Mesenchymal stem cell (in vitro differentiated cells and primary cell): ENCODE data around the gene HSP90AB1.

Experiments used
- DNase-seq: peaks from one replicate; pipeline ENCODE4 v3.0.0-alpha.2; 2013
- H2AFZ ChIP-seq: one replicate; pipeline ENCODE4 v1.6.1; 2013; ENCODE audit warnings: low read depth, mild to moderate bottlenecking, control low read depth, inconsistent platforms, low read length, moderate library complexity
- H2AK5ac ChIP-seq: 2 replicates; pipeline ENCODE4 v1.6.1; 2013; ENCODE audit warnings: low read length, moderate library complexity, mild to moderate bottlenecking, inconsistent platforms; ENCODE audit not compliant: severe bottlenecking
- H2BK120ac ChIP-seq: one replicate; pipeline ENCODE4 v1.6.1; 2013; ENCODE audit warnings: low read depth, mild to moderate bottlenecking, inconsistent platforms, low read length, moderate library complexity
- H2BK12ac ChIP-seq, 2 experiments: one replicate each; pipeline ENCODE4 v1.6.1; 2013; ENCODE audit warnings: inconsistent platforms in 2 of 2, low read length in 2 of 2, mild to moderate bottlenecking in 2 of 2, moderate library complexity in 2 of 2, control low read depth in 1 of 2
- H2BK15ac ChIP-seq: one replicate; pipeline ENCODE4 v1.6.1; 2013; ENCODE audit warnings: mild to moderate bottlenecking, low read depth, inconsistent platforms; ENCODE audit not compliant: poor library complexity, severe bottlenecking
- H2BK5ac ChIP-seq: 2 replicates; pipeline ENCODE4 v1.6.1; 2013; ENCODE audit warnings: low read depth, mild to moderate bottlenecking, low read length, control low read depth, inconsistent platforms; ENCODE audit not compliant: poor library complexity, severe bottlenecking
- H3K14ac ChIP-seq, 2 experiments: one replicate each; pipeline ENCODE4 v1.6.1; 2013; ENCODE audit warnings: inconsistent platforms in 2 of 2, low read length in 2 of 2, control low read depth in 1 of 2, mild to moderate bottlenecking in 1 of 2, moderate library complexity in 1 of 2
- H3K18ac ChIP-seq, 2 experiments: one replicate each; pipeline ENCODE4 v1.6.1; 2013; ENCODE audit warnings: inconsistent platforms in 2 of 2, low read length in 2 of 2, control low read depth in 1 of 2, low read depth in 1 of 2, mild to moderate bottlenecking in 1 of 2
- H3K23ac ChIP-seq, 2 experiments: one replicate each; pipeline ENCODE4 v1.6.1; 2013; ENCODE audit warnings: inconsistent platforms in 2 of 2, low read length in 2 of 2, mild to moderate bottlenecking in 2 of 2, moderate library complexity in 2 of 2, control low read depth in 1 of 2
- H3K27ac ChIP-seq: 2 replicates; pipeline ENCODE4 v1.5.1; 2013; ENCODE audit warnings: mild to moderate bottlenecking, moderate library complexity, low read length, control low read depth, inconsistent platforms; ENCODE audit not compliant: poor library complexity, severe bottlenecking
- H3K27me3 ChIP-seq, 2 experiments: 2 replicates each; pipeline versions ENCODE4 v1.6.1 to v1.7.0; 2013; ENCODE audit warnings: low read length in 2 of 2, mild to moderate bottlenecking in 2 of 2, moderate library complexity in 2 of 2, control low read depth in 1 of 2, inconsistent platforms in 1 of 2; ENCODE audit not compliant: control insufficient read depth in 1 of 2, insufficient read depth in 1 of 2
- H3K36me3 ChIP-seq, 2 experiments: 2 replicates each; pipeline versions ENCODE4 v1.6.1 to v1.7.0; 2013; ENCODE audit warnings: low read length in 2 of 2, control low read depth in 1 of 2, inconsistent platforms in 1 of 2, low read depth in 1 of 2, mild to moderate bottlenecking in 1 of 2; ENCODE audit not compliant: insufficient read depth in 2 of 2, control insufficient read depth in 1 of 2
- H3K4ac ChIP-seq, 2 experiments: one replicate each; pipeline ENCODE4 v1.6.1; 2013; ENCODE audit warnings: inconsistent platforms in 2 of 2, low read length in 2 of 2, mild to moderate bottlenecking in 2 of 2, moderate library complexity in 2 of 2, control low read depth in 1 of 2, low read depth in 1 of 2
- H3K4me1 ChIP-seq: 2 replicates; pipeline ENCODE4 v1.6.1; 2013; ENCODE audit warnings: low read depth, low read length, control low read depth; ENCODE audit not compliant: control insufficient read depth, insufficient read depth
- H3K4me2 ChIP-seq: 2 replicates; pipeline ENCODE4 v1.6.1; 2013; ENCODE audit warnings: low read length, mild to moderate bottlenecking, inconsistent platforms; ENCODE audit not compliant: poor library complexity, severe bottlenecking
- H3K4me3 ChIP-seq, 2 experiments: 2 replicates each; pipeline versions ENCODE4 v1.5.1 to v1.7.0; 2013; ENCODE audit warnings: low read length in 2 of 2, mild to moderate bottlenecking in 2 of 2, control low read depth in 1 of 2, low read depth in 1 of 2; ENCODE audit not compliant: insufficient read depth in 1 of 2
- H3K79me1 ChIP-seq: replicated peaks from 2 replicates; pipeline ENCODE4 v1.6.1; 2013; ENCODE audit warnings: mild to moderate bottlenecking, control low read depth, low read length, inconsistent platforms; ENCODE audit not compliant: poor library complexity, severe bottlenecking
- H3K9ac ChIP-seq: 2 replicates; pipeline ENCODE4 v1.7.0; 2013; ENCODE audit warnings: mild to moderate bottlenecking, low read length, moderate library complexity
- H3K9me3 ChIP-seq: 2 replicates; pipeline ENCODE4 v1.7.0; 2013; ENCODE audit warnings: mild to moderate bottlenecking, low read length; ENCODE audit not compliant: control insufficient read depth
- H4K8ac ChIP-seq: one replicate; pipeline ENCODE4 v1.6.1; 2013; ENCODE audit warnings: inconsistent platforms, mild to moderate bottlenecking, low read length, moderate library complexity
- H4K91ac ChIP-seq: one replicate; pipeline ENCODE4 v1.6.1; 2013; ENCODE audit warnings: mild to moderate bottlenecking, low read length, inconsistent platforms
- WGBS: methylation state at CpG from one replicate; pipeline ENCODE4 v1.1.7; 2013; ENCODE audit warnings: mixed read lengths; 5-methylcytosine and 5-hydroxymethylcytosine counted together

HSP90AB1 gene

GRCh38 chr6:44255105-44255808 is 8.4 kb downstream of the HSP90AB1 start:
- DNase-seq: no peak
- peak overlapping the region in 1 of 2 experiments; percentile 81 for H3K4me3 ChIP-seq
- no peak overlapping the region for H3K14ac ChIP-seq
- peaks cover 59 to 76% of the 10 kb centered on the region in 2 experiments for H3K36me3 ChIP-seq
- no peak overlapping the region for H2BK120ac ChIP-seq
- WGBS: 80% methylated on average over 15 of the region's 16 CpGs
- H3K27ac ChIP-seq: peak overlapping the region; percentile 19
- no peak overlapping the region for H3K18ac ChIP-seq
- H3K4ac ChIP-seq: no peak overlapping the region
- H4K91ac ChIP-seq: peak overlapping the region; percentile 49
- no peaks in the 10 kb centered on the region for H3K27me3 ChIP-seq
- H3K23ac ChIP-seq: no peak overlapping the region
- H2BK12ac ChIP-seq: no peak overlapping the region
- no peak overlapping the region for H2BK15ac ChIP-seq
- H4K8ac ChIP-seq: no peak overlapping the region
- H2BK5ac ChIP-seq: no peak overlapping the region
- no peak overlapping the region for H2AFZ ChIP-seq
- H3K9me3 ChIP-seq: no peaks in the 10 kb centered on the region
- H3K4me1 ChIP-seq: peaks cover 19% of the 10 kb centered on the region
- H2AK5ac ChIP-seq: no peak overlapping the region
- peak overlapping the region; percentile 95 for H3K9ac ChIP-seq
- H3K79me1 ChIP-seq: peaks cover 8% of the 10 kb centered on the region
- H3K4me2 ChIP-seq: no peak overlapping the region

- H2BK5ac ChIP-seq: no peak overlapping the region
- peak overlapping the region; percentile 95 for H3K9ac ChIP-seq
- peak overlapping the region; percentile 81 to 90 for H3K4me3 ChIP-seq
- H2AK5ac ChIP-seq: no peak overlapping the region
- H3K4me1 ChIP-seq: peaks cover 19% of the 10 kb centered on the region
- peaks cover 13% of the 10 kb centered on the region for H3K79me1 ChIP-seq
- H3K27me3 ChIP-seq: no peaks in the 10 kb centered on the region
- DNase-seq: no peak
- H4K8ac ChIP-seq: no peak overlapping the region
- H3K4me2 ChIP-seq: peak overlapping the region; percentile 56
- no peaks in the 10 kb centered on the region for H3K9me3 ChIP-seq
- peak overlapping the region in 1 of 2 experiments; percentile 94 for H3K18ac ChIP-seq
- peak overlapping the region in 1 of 2 experiments; percentile 21 for H2BK12ac ChIP-seq
- no peak overlapping the region for H2BK15ac ChIP-seq
- H3K27ac ChIP-seq: peak overlapping the region; percentile 80
- 30% methylated on average over 14 of the region's 15 CpGs for WGBS
- no peak overlapping the region for H3K23ac ChIP-seq
- peaks cover 56 to 71% of the 10 kb centered on the region in 2 experiments for H3K36me3 ChIP-seq
- H2BK120ac ChIP-seq: no peak overlapping the region
- H2AFZ ChIP-seq: no peak overlapping the region
- H4K91ac ChIP-seq: no peak overlapping the region
- H3K4ac ChIP-seq: peak overlapping the region in 1 of 2 experiments; percentile 45
- H3K14ac ChIP-seq: peak overlapping the region in 1 of 2 experiments; percentile 19
Measured at GRCh38 chr6:44255871-44256774, 9.2 kb downstream of the HSP90AB1 start.

GRCh38 chr6:44256775-44257024 is 9.8 kb downstream of the HSP90AB1 start:
- peak overlapping the region; percentile 7 to 45 for H3K4ac ChIP-seq
- peaks cover 58 to 70% of the 10 kb centered on the region in 2 experiments for H3K36me3 ChIP-seq
- H3K14ac ChIP-seq: peak overlapping the region in 1 of 2 experiments; percentile 71
- no peak overlapping the region for H3K23ac ChIP-seq
- peak overlapping the region; percentile 95 for H3K9ac ChIP-seq
- H3K27me3 ChIP-seq: no peaks in the 10 kb centered on the region
- H4K8ac ChIP-seq: no peak overlapping the region
- no peak overlapping the region for H2AFZ ChIP-seq
- peak overlapping the region; percentile 56 for H3K4me2 ChIP-seq
- H2AK5ac ChIP-seq: no peak overlapping the region
- no peak overlapping the region for H2BK5ac ChIP-seq
- H3K4me1 ChIP-seq: peaks cover 22% of the 10 kb centered on the region
- no peak for DNase-seq
- H3K18ac ChIP-seq: peak overlapping the region; percentile 94 to 95
- peak overlapping the region; percentile 81 to 90 for H3K4me3 ChIP-seq
- peak overlapping the region; percentile 79 for H4K91ac ChIP-seq
- no peak overlapping the region for H2BK120ac ChIP-seq
- H3K27ac ChIP-seq: peak overlapping the region; percentile 80
- no peaks in the 10 kb centered on the region for H3K9me3 ChIP-seq
- WGBS: 6% methylated on average over 12 of the region's 12 CpGs
- H2BK15ac ChIP-seq: no peak overlapping the region
- no peak overlapping the region for H2BK12ac ChIP-seq
- peaks cover 17% of the 10 kb centered on the region for H3K79me1 ChIP-seq
